SK-N-SH treated with all-trans-retinoic acid at 6 μM for 48 hours (cell line): ENCODE data around the gene AAR2.

Experiments
- ATAC-seq: fragments of 200-7000 bp; cut with Tn5 transposase; 3 replicates; pipeline ENCODE4 v1.9.1; 2020; ENCODE audit warnings: mild to moderate bottlenecking, moderate library complexity
- ARNTL ChIP-seq: fragments of 450-650 bp; formaldehyde crosslinking; IDR thresholded peaks from 2 replicates; pipeline ENCODE4 v1.5.0; 2020; ENCODE audit warnings: low read depth, mild to moderate bottlenecking, moderate library complexity, borderline replicate concordance
- BACH2 ChIP-seq: fragments of 250-450 bp; sonication (Bioruptor Pico); IDR thresholded peaks from 2 replicates; pipeline ENCODE4 v1.9.0; 2021; ENCODE audit warnings: mild to moderate bottlenecking, borderline replicate concordance
- CREB5 ChIP-seq: fragments of 250-450 bp; sonication (Bioruptor Pico); IDR thresholded peaks from 2 replicates; pipeline ENCODE4 v1.5.1; 2020; ENCODE audit warnings: low read depth, mild to moderate bottlenecking, moderate library complexity
- CSDC2 ChIP-seq: fragments of 250-450 bp; sonication (Bioruptor Pico); IDR thresholded peaks from 2 replicates; pipeline ENCODE4 v1.5.0; 2020; ENCODE audit warnings: mild to moderate bottlenecking, moderate library complexity
- ISL1 ChIP-seq: fragments of 250-450 bp; sonication (Bioruptor Pico); IDR thresholded peaks from 2 replicates; pipeline ENCODE4 v2.1.2; 2022; ENCODE audit warnings: mild to moderate bottlenecking, moderate library complexity
- OSR1 ChIP-seq: fragments of 250-450 bp; sonication (Bioruptor Pico); IDR thresholded peaks from 2 replicates; pipeline ENCODE4 v1.8.0; 2022; ENCODE audit warnings: moderate library complexity, mild to moderate bottlenecking, inconsistent platforms
- PATZ1 ChIP-seq: fragments of 250-450 bp; sonication (Bioruptor Pico); IDR thresholded peaks from 2 replicates; pipeline ENCODE4 v1.8.0; 2020; ENCODE audit warnings: mild to moderate bottlenecking, moderate library complexity, borderline replicate concordance
- POU6F1 ChIP-seq: fragments of 250-450 bp; sonication (Bioruptor Pico); IDR thresholded peaks from 2 replicates; pipeline ENCODE4 v1.8.0; 2021; ENCODE audit warnings: low read depth, mild to moderate bottlenecking, moderate library complexity, borderline replicate concordance
- RARB ChIP-seq: fragments of 250-450 bp; sonication (Bioruptor Pico); IDR thresholded peaks from 2 replicates; pipeline ENCODE4 v1.8.0; 2021; ENCODE audit warnings: mild to moderate bottlenecking, moderate library complexity
- SNAI2 ChIP-seq: fragments of 250-450 bp; sonication (Bioruptor Pico); IDR thresholded peaks from 2 replicates; pipeline ENCODE4 v1.5.0; 2020; ENCODE audit warnings: mild to moderate bottlenecking, moderate library complexity
- TCF4 ChIP-seq: fragments of 250-450 bp; sonication (Bioruptor Pico); IDR thresholded peaks from 2 replicates; pipeline ENCODE4 v1.8.0; 2021; ENCODE audit warnings: mild to moderate bottlenecking, moderate library complexity, borderline replicate concordance
- TOX ChIP-seq: fragments of 250-450 bp; sonication (Bioruptor Pico); IDR thresholded peaks from 2 replicates; pipeline ENCODE4 v1.8.0; 2021; ENCODE audit warnings: mild to moderate bottlenecking, moderate library complexity, borderline replicate concordance
- ZFP3 ChIP-seq: fragments of 250-450 bp; sonication (Bioruptor Pico); IDR thresholded peaks from 2 replicates; pipeline ENCODE4 v1.5.0; 2020; ENCODE audit warnings: mild to moderate bottlenecking, moderate library complexity
- ZFP30 ChIP-seq: fragments of 450-650 bp; formaldehyde crosslinking; IDR thresholded peaks from 2 replicates; pipeline ENCODE4 v1.5.0; 2022; ENCODE audit warnings: mild to moderate bottlenecking, moderate library complexity
- ZNF565 ChIP-seq: fragments of 450-650 bp; formaldehyde crosslinking; conservative IDR thresholded peaks from 2 replicates; pipeline ENCODE4 v1.5.0; 2020; ENCODE audit warnings: low read depth, mild to moderate bottlenecking, moderate library complexity
- ZNF70 ChIP-seq: fragments of 450-650 bp; formaldehyde crosslinking; IDR thresholded peaks from 2 replicates; pipeline ENCODE4 v1.5.0; 2020; ENCODE audit warnings: mild to moderate bottlenecking, moderate library complexity
- ZNF8 ChIP-seq: fragments of 450-650 bp; formaldehyde crosslinking; IDR thresholded peaks from 2 replicates; pipeline ENCODE4 v1.5.0; 2020; ENCODE audit warnings: mild to moderate bottlenecking, moderate library complexity
- TF ChIP-seq, protein P1 (sequence below): fragments of 250-450 bp; sonication (Bioruptor Pico); IDR thresholded peaks from 2 replicates; pipeline ENCODE4 v1.5.0; 2020; ENCODE audit warnings: mild to moderate bottlenecking, moderate library complexity
- TF ChIP-seq, protein P2 (sequence below): fragments of 250-450 bp; sonication (Bioruptor Pico); IDR thresholded peaks from 2 replicates; pipeline ENCODE4 v1.5.1; 2021; ENCODE audit warnings: mild to moderate bottlenecking, moderate library complexity

Gene AAR2

DNA sequence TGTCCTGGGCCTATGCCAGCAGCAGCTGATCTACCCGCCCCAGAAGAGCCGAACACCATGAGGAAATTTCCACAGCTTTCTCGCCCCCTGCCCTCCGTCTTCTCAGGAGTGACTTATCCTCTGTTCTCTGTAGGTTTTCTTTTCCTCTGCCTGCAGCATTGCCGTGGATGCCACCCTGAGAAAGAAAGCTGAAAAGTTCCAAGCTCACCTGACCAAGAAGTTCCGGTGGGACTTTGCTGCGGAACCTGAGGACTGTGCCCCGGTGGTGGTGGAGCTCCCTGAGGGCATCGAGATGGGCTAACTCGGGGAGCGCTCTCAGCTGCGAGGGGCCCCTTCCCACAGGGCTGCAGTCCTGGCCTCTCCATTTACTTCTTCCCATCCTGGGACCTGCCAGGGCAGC lies 19.2 kb downstream of the AAR2 start:
- no peak for TF ChIP-seq BACH2
- TF ChIP-seq TCF4 (CRISPR knock-in tag): no peak
- TF ChIP-seq, protein P1, sequence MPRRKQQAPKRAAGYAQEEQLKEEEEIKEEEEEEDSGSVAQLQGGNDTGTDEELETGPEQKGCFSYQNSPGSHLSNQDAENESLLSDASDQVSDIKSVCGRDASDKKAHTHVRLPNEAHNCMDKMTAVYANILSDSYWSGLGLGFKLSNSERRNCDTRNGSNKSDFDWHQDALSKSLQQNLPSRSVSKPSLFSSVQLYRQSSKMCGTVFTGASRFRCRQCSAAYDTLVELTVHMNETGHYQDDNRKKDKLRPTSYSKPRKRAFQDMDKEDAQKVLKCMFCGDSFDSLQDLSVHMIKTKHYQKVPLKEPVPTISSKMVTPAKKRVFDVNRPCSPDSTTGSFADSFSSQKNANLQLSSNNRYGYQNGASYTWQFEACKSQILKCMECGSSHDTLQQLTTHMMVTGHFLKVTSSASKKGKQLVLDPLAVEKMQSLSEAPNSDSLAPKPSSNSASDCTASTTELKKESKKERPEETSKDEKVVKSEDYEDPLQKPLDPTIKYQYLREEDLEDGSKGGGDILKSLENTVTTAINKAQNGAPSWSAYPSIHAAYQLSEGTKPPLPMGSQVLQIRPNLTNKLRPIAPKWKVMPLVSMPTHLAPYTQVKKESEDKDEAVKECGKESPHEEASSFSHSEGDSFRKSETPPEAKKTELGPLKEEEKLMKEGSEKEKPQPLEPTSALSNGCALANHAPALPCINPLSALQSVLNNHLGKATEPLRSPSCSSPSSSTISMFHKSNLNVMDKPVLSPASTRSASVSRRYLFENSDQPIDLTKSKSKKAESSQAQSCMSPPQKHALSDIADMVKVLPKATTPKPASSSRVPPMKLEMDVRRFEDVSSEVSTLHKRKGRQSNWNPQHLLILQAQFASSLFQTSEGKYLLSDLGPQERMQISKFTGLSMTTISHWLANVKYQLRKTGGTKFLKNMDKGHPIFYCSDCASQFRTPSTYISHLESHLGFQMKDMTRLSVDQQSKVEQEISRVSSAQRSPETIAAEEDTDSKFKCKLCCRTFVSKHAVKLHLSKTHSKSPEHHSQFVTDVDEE (CRISPR knock-in tag): no peak
- no peak for ATAC-seq

DNA sequence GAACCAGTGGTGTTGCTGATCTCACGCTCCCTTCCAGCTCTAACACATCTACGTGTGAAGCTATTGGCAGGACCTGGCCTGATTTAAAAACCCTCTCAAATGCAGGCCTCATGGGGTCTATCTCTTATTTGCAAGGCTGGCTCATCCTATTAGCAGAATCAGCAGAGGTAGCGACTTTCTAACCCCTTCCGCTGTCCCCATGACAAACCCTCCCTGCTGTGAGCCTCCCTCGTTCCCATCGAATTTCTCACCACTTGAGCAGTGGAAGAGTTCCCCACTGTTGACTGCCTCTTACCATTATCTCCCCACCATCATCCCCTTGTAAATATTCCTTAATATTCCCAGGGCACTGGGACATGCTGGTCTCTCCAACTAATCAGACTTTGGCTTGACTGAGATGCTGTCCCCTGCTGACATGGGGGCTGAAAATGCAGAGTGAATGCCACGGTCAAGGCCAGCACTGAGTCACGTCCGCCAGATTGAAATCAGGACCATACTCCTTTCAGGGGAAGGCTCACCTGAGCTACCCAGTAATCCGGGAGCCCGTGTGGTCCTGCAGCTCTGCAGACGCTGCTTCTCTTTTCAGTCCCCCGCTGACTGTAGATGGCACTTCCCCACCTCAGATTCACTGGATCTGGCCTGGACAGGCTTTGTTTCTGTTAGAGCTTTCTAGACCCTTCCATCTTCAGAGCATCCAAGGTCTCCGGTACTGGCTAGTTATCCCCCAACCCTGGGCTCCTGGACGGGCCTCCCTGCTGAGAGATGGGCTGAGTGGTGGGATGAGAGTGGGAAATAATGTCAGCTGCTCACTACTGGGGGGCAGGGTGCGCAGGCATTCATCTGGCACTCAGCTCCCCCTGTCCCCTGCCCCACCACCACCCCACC lies 23.1 kb downstream of the AAR2 start:
- no peak for TF ChIP-seq ZNF8
- TF ChIP-seq ARNTL (CRISPR knock-in tag): no peak
- TF ChIP-seq ZNF565 (CRISPR knock-in tag): no peak
- no peak for TF ChIP-seq ISL1 (CRISPR knock-in tag)
- no peak for TF ChIP-seq BACH2
- TF ChIP-seq CSDC2 (CRISPR knock-in tag): no peak
- TF ChIP-seq, protein P1 (CRISPR knock-in tag): no peak
- no peak for TF ChIP-seq ZFP3 (CRISPR knock-in tag)
- TF ChIP-seq, all 23 proteins: peak for 0

GRCh38 chr20:36260316-36260715 lies 24.0 kb downstream of the AAR2 start:
- TF ChIP-seq SNAI2 (CRISPR knock-in tag): no peak
- no peak for TF ChIP-seq ZNF8
- no peak for TF ChIP-seq TOX (CRISPR knock-in tag)
- no peak for TF ChIP-seq ISL1 (CRISPR knock-in tag)
- no peak for TF ChIP-seq ZNF70 (CRISPR knock-in tag)
- no peak for TF ChIP-seq ZNF565 (CRISPR knock-in tag)
- TF ChIP-seq RARB: no peak
- TF ChIP-seq, protein P2, sequence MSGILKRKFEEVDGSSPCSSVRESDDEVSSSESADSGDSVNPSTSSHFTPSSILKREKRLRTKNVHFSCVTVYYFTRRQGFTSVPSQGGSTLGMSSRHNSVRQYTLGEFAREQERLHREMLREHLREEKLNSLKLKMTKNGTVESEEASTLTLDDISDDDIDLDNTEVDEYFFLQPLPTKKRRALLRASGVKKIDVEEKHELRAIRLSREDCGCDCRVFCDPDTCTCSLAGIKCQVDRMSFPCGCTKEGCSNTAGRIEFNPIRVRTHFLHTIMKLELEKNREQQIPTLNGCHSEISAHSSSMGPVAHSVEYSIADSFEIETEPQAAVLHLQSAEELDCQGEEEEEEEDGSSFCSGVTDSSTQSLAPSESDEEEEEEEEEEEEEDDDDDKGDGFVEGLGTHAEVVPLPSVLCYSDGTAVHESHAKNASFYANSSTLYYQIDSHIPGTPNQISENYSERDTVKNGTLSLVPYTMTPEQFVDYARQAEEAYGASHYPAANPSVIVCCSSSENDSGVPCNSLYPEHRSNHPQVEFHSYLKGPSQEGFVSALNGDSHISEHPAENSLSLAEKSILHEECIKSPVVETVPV (CRISPR knock-in tag): no peak
- TF ChIP-seq ZFP30: no peak
- TF ChIP-seq POU6F1 (CRISPR knock-in tag): no peak
- no peak for TF ChIP-seq BACH2
- no peak for TF ChIP-seq OSR1 (CRISPR knock-in tag)
- no peak for TF ChIP-seq ZFP3 (CRISPR knock-in tag)
- no peak for TF ChIP-seq ARNTL (CRISPR knock-in tag)
- TF ChIP-seq CREB5: no peak
- TF ChIP-seq PATZ1 (CRISPR knock-in tag): no peak
- no peak for TF ChIP-seq CSDC2 (CRISPR knock-in tag)
- no peak; the same call in 2 of the 3 replicates for ATAC-seq

More for the DNA sequence above, 23.1 kb downstream of the AAR2 start:
- no peak for ATAC-seq
